ENCODE results near the gene WDR27. TPM values are rescaled to one million over a fixed set of nuclear protein-coding genes. Genes with fewer than 3 reads are reported as not detected.

WDR27 gene
- polyA plus RNA-seq, 1 donor = 73.8 TPM

DNA sequence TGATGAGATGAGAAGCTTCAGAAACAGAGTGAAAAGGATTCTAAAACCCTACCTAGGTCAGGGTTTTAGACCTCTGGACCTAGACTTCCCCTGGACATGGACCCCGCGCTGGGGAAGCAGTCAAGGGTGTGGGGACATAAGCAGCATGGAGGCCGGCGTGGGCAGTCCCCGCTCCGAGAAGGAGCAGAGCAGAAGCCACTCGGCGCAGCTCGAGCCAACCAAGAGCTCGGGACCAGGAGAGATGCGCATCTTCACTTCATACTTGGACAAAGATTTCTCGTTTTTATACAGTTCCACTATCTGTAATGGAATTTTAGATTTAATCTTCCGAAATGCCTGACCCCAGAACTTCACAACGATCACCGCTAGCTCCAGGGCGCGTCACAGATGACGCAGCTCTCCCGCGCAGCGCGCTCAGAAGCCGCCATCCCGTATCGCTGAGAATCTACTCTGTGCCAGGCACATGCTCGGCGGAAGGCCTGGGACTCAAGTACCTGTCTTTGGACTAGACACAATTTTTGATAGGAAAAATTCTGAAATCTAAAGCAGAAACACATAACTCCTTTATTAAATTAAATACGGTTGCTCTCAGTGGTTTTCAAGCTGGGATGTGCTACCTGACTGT, 60.3 kb downstream of the WDR27 start:
- Histone ChIP-seq H3K27ac (ENCODE audit: low read length) (no peak overlapping the region), H3K27me3 (ENCODE audit: control insufficient read depth, insufficient read depth, low read length) (no peaks in the 10 kb centered on the region), H3K4me3 (ENCODE audit: low read length) (no peak overlapping the region), H3K4me1 (ENCODE audit: control insufficient read depth, insufficient read depth, low read length) (no peaks in the 10 kb centered on the region), H3K9me3 (ENCODE audit: control insufficient read depth, low read depth, low read length) (no peaks in the 10 kb centered on the region), H3K36me3 (ENCODE audit: control insufficient read depth, insufficient read depth, low read length) (peaks cover 10% of the 10 kb centered on the region)
- no peak for DNase-seq
- WGBS (ENCODE audit: insufficient coverage, low lambda C conversion rate) = 100% methylated on average over 5 of the region's 28 CpGs

DNA sequence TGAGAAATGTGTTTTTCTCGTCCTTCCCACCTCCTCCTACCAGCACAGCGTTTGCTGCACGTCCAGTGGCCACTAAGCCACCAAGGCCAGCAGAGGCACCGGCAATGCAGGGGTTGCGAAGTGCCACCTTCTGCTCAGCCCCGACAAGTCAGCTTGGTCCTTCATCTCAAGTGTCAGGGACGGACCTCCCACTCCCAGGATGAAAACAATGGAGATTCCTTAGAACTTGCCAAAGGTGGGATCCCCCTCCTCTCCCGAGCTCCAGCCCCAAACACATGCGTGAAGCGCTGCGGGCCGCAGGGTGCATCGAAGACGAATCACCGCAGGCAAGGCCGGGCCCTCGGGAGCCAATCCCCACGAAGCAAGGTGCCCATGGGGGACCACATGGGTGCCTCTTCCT, 60.8 kb downstream of the WDR27 start:
- whole genome bisulfite sequencing (ENCODE audit: insufficient coverage, low lambda C conversion rate) = no CpG with 5 or more reads among the region's 18 CpGs
- DNase-seq = no peak
- Histone ChIP-seq H3K36me3 (ENCODE audit: control insufficient read depth, insufficient read depth, low read length) (peaks cover 10% of the 10 kb centered on the region), H3K4me1 (ENCODE audit: control insufficient read depth, insufficient read depth, low read length) (no peaks in the 10 kb centered on the region), H3K27ac (ENCODE audit: low read length) (no peak overlapping the region), H3K27me3 (ENCODE audit: control insufficient read depth, insufficient read depth, low read length) (no peaks in the 10 kb centered on the region), H3K9me3 (ENCODE audit: control insufficient read depth, low read depth, low read length) (no peaks in the 10 kb centered on the region), H3K4me3 (ENCODE audit: low read length) (no peak overlapping the region)

DNA sequence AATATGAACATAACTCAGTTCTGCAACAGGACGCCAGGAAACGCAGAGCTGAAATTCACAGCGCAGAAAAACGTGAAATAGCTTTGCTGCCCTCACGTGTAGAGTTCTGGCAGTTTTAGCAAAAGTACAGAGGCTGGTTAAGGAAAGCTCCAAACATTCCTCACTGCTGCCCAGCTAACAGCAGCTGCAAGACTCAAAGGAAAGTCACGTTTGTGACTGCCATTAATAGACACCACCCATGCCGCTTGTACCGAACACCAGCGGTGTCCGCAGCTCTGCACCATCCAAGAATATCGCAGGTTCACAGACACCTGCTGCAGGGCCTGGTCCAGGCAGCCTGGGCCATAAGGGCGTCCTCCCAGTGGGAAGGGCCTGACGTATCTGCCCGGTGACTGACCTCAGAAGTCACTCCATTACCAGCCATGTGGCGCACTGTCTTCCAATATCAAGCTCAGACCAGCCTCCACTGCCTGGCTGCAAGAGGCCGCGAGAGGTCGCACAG, 61.4 kb downstream of the WDR27 start:
- WGBS (ENCODE audit: insufficient coverage, low lambda C conversion rate) = no CpG with 5 or more reads among the region's 18 CpGs
- H3K4me3 ChIP-seq (ENCODE audit: low read length) = no peak overlapping the region
- H3K27ac ChIP-seq (ENCODE audit: low read length) = no peak overlapping the region
- no peaks in the 10 kb centered on the region for H3K9me3 ChIP-seq (ENCODE audit: control insufficient read depth, low read depth, low read length)
- no peaks in the 10 kb centered on the region for H3K27me3 ChIP-seq (ENCODE audit: control insufficient read depth, insufficient read depth, low read length)
- no peak for DNase-seq
- H3K36me3 ChIP-seq (ENCODE audit: control insufficient read depth, insufficient read depth, low read length) = peaks cover 10% of the 10 kb centered on the region
- no peaks in the 10 kb centered on the region for H3K4me1 ChIP-seq (ENCODE audit: control insufficient read depth, insufficient read depth, low read length)

DNA sequence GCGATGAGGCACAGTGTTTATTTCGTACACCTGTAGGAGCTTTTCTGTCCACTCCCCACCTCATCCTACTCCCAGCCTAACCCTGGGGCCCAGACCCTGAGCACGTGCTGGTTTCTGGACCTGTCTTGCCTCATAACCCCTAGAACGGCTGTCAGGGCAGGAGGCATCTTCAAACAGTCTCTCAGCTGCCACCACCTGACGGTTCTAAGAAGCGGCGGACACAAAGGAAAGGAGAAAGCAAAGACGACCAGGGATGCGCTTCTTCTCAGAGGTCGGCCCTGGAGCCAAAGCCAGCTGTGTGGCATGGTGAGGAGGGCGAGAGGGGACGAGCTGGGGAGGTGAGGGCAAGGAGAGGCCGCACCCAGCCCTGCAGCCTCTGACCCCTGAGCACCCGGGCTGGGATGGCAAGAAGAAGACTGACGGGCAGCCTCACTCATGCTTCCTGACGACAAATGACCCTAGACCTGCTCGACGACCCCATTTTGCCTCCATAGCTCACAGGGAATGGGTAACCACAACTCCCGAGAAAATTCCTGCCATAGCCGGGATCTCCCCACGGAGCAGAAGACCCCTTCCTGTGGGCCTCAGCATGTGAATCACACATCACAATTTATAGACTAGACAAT, 62.1 kb downstream of the WDR27 start:
- Histone ChIP-seq H3K36me3 (ENCODE audit: control insufficient read depth, insufficient read depth, low read length) (peaks cover 10% of the 10 kb centered on the region), H3K4me1 (ENCODE audit: control insufficient read depth, insufficient read depth, low read length) (no peaks in the 10 kb centered on the region), H3K27ac (ENCODE audit: low read length) (no peak overlapping the region), H3K4me3 (ENCODE audit: low read length) (no peak overlapping the region), H3K9me3 (ENCODE audit: control insufficient read depth, low read depth, low read length) (no peaks in the 10 kb centered on the region), H3K27me3 (ENCODE audit: control insufficient read depth, insufficient read depth, low read length) (no peaks in the 10 kb centered on the region)
- WGBS (ENCODE audit: insufficient coverage, low lambda C conversion rate) = no CpG with 5 or more reads among the region's 21 CpGs
- DNase-seq = no peak

DNA sequence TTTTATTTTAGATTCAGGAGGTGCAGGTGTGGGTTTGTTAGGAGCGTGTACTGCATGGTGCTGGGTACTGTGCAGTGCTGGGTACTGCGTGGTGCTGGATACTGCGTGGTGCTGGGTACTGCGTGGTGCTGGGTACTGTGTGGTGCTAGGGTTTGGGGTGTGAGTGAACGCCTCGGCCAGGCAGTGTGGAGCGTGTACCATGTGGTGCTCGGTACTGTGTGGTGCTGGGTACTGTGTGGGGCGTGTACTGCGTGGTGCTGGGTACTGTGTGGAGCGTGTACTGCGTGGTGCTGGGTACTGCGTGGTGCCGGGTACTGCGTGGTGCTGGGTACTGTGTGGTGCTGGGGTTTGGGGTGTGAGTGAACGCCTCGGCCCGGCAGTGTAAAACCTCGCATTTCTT, 62.9 kb downstream of the WDR27 start:
- WGBS (ENCODE audit: insufficient coverage, low lambda C conversion rate) = 100% methylated on average over 2 of the region's 19 CpGs
- H3K4me1 ChIP-seq (ENCODE audit: control insufficient read depth, insufficient read depth, low read length) = no peaks in the 10 kb centered on the region
- DNase-seq = no peak
- H3K36me3 ChIP-seq (ENCODE audit: control insufficient read depth, insufficient read depth, low read length) = peaks cover 14% of the 10 kb centered on the region
- no peak overlapping the region for H3K4me3 ChIP-seq (ENCODE audit: low read length)
- H3K9me3 ChIP-seq (ENCODE audit: control insufficient read depth, low read depth, low read length) = no peaks in the 10 kb centered on the region
- no peak overlapping the region for H3K27ac ChIP-seq (ENCODE audit: low read length)
- H3K27me3 ChIP-seq (ENCODE audit: control insufficient read depth, insufficient read depth, low read length) = no peaks in the 10 kb centered on the region

DNA sequence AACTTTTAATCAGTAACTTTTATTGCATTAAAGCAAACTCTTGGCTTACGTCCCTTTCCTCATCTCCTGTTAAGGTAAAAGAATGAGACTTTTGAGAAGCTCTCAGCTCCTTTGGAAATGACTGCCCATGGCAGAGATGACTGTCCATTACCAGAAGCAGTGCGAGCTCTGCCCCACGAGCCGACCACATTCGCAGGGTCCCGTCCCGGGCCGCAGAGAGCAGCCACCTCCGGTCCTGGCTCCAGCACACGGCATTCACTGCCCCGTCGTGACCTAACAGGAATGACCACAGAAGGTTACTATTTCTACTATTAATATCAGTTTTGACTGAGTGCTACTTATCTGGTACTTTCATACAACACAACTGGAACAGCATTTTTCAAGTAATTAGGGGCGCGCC, 63.4 kb downstream of the WDR27 start:
- Histone ChIP-seq H3K4me1 (ENCODE audit: control insufficient read depth, insufficient read depth, low read length) (no peaks in the 10 kb centered on the region), H3K36me3 (ENCODE audit: control insufficient read depth, insufficient read depth, low read length) (peaks cover 16% of the 10 kb centered on the region), H3K4me3 (ENCODE audit: low read length) (no peak overlapping the region), H3K27me3 (ENCODE audit: control insufficient read depth, insufficient read depth, low read length) (no peaks in the 10 kb centered on the region), H3K9me3 (ENCODE audit: control insufficient read depth, low read depth, low read length) (no peaks in the 10 kb centered on the region), H3K27ac (ENCODE audit: low read length) (no peak overlapping the region)
- no CpG with 5 or more reads among the region's 14 CpGs for WGBS (ENCODE audit: insufficient coverage, low lambda C conversion rate)
- no peak for DNase-seq

DNA sequence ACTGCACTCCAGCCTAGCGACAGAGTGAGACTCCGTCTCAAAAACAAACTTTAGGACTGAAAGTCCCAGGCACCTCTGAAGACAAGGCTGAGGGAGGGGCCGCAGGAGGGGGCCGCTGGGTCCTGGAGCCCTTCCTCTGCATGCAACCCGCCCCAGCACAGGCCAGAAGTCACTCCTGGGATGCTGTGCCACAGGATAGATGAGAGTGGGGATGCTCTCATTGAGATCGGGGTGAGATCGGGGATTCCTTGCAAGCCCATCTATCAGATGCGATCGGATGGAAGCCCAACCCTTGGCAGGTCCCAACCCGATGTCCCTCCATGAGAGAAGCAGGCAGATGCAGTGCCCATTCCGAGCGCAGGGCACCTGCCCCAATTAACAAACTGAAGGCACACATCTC, 66.5 kb downstream of the WDR27 start:
- Histone ChIP-seq H3K36me3 (ENCODE audit: control insufficient read depth, insufficient read depth, low read length) (peaks cover 22% of the 10 kb centered on the region), H3K9me3 (ENCODE audit: control insufficient read depth, low read depth, low read length) (no peaks in the 10 kb centered on the region), H3K4me3 (ENCODE audit: low read length) (no peak overlapping the region), H3K27me3 (ENCODE audit: control insufficient read depth, insufficient read depth, low read length) (no peaks in the 10 kb centered on the region), H3K4me1 (ENCODE audit: control insufficient read depth, insufficient read depth, low read length) (no peaks in the 10 kb centered on the region), H3K27ac (ENCODE audit: low read length) (no peak overlapping the region)
- no CpG with 5 or more reads among the region's 12 CpGs for WGBS (ENCODE audit: insufficient coverage, low lambda C conversion rate)
- DNase-seq = no peak

DNA sequence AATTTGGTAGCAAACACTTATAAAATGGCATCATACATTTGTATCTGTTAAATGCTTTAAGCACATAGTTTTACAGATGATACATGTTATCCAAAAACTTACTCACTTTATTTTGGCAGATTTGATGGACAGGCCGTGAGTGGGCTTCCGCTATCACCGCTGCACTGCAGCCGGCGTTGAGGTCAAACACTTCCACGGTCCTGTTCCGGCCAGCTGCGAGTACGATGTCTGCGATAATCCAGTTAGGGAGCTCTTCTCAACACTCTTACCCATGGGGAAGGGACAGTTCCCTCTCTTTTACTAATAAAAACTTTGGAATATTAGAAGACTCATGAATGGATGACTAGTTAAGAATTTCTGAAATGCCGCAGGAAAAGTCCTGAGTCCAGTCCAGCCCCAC, 69.0 kb downstream of the WDR27 start:
- no peaks in the 10 kb centered on the region for H3K4me1 ChIP-seq (ENCODE audit: control insufficient read depth, insufficient read depth, low read length)
- no peak overlapping the region for H3K4me3 ChIP-seq (ENCODE audit: low read length)
- H3K27ac ChIP-seq (ENCODE audit: low read length) = no peak overlapping the region
- H3K36me3 ChIP-seq (ENCODE audit: control insufficient read depth, insufficient read depth, low read length) = peaks cover 22% of the 10 kb centered on the region
- no peaks in the 10 kb centered on the region for H3K27me3 ChIP-seq (ENCODE audit: control insufficient read depth, insufficient read depth, low read length)
- DNase-seq = no peak
- no peaks in the 10 kb centered on the region for H3K9me3 ChIP-seq (ENCODE audit: control insufficient read depth, low read depth, low read length)
- no CpG with 5 or more reads among the region's 11 CpGs for WGBS (ENCODE audit: insufficient coverage, low lambda C conversion rate)

DNA sequence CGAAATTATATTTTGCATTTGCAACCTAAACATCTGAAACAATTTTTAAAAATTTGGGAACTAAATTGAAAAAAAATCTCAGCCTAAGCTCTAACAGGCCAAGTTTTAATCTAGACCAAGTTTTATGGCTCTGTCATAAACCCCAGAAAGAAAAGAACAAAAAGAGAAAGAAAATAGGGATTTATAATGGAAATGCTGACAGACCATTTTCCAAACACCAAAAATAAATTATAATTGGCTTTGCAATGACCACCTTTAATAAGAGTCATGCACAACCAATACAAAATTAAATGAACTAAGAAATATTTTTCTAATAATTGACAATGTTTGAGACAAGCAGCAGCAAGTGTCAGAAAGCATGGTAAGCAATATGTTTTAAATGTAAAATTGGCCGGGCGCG, 72.6 kb downstream of the WDR27 start:
- H3K4me1 ChIP-seq (ENCODE audit: control insufficient read depth, insufficient read depth, low read length) = no peaks in the 10 kb centered on the region
- peaks cover under 1% of the 10 kb centered on the region for H3K9me3 ChIP-seq (ENCODE audit: control insufficient read depth, low read depth, low read length)
- no peak for DNase-seq
- H3K4me3 ChIP-seq (ENCODE audit: low read length) = no peak overlapping the region
- no peaks in the 10 kb centered on the region for H3K27me3 ChIP-seq (ENCODE audit: control insufficient read depth, insufficient read depth, low read length)
- no peak overlapping the region for H3K27ac ChIP-seq (ENCODE audit: low read length)
- H3K36me3 ChIP-seq (ENCODE audit: control insufficient read depth, insufficient read depth, low read length) = peaks cover 39% of the 10 kb centered on the region
- 100% methylated on average over 1 of the region's 4 CpGs for WGBS (ENCODE audit: insufficient coverage, low lambda C conversion rate)

DNA sequence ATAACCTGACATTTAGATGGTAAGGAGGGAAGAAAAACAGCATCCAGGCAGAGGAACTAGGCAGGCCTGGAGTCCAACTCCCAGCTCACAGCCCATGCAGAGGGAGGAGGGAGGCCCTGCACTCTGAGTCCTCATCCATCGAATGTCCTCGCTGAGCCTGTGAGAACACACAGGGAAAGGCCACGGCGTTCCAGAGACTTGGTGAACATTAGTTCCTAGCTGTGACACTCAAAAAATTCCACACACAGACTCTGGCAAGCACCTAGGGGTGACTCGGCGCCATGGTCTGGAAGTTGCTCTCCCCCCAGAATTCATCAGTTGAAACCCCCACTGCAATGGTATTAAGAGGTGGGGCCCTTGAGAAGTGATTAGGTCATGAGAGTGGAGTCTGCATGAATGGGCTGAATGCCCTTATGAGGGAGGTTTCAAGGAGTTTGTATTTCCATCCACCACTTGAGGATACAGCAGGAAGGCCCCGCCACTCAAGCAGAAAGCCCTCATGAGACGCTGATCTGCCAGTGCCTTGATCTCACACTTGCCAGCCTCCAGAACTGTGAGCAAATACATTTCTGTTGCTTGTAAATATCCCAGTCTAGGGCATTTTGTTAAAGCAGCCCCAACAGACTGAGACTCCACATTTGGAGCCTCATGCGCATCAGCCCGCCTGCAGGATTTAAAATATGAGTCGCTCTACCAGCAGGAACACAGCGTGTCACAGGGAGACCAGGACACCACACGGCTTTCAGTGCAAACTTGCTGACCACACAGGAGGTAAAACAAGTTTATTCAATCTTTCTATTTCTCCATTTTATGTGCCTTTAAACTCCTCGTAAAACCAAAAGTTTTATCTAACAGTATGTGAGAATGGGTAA, 73.9 kb downstream of the WDR27 start:
- no peaks in the 10 kb centered on the region for H3K27me3 ChIP-seq (ENCODE audit: control insufficient read depth, insufficient read depth, low read length)
- no peak for DNase-seq
- H3K36me3 ChIP-seq (ENCODE audit: control insufficient read depth, insufficient read depth, low read length) = peaks cover 39% of the 10 kb centered on the region
- H3K4me3 ChIP-seq (ENCODE audit: low read length) = no peak overlapping the region
- no CpG with 5 or more reads among the region's 14 CpGs for WGBS (ENCODE audit: insufficient coverage, low lambda C conversion rate)
- peaks cover 9% of the 10 kb centered on the region for H3K9me3 ChIP-seq (ENCODE audit: control insufficient read depth, low read depth, low read length)
- H3K27ac ChIP-seq (ENCODE audit: low read length) = no peak overlapping the region
- H3K4me1 ChIP-seq (ENCODE audit: control insufficient read depth, insufficient read depth, low read length) = no peaks in the 10 kb centered on the region

Data from large intestine (tissue), 3 donors.